Superior temporal gyrus (tissue), 1 donor: Measurements from ENCODE around the gene FUT8.
"Not testable (repeated sequence)": the region's sequence is repeated elsewhere in the genome, so short reads cannot be mapped to it uniquely, and the experiment has no call there.

Experiments used
- DNase-seq: peaks from one replicate; pipeline ENCODE4 v3.0.0-alpha.2; 2016; ENCODE audit errors: extremely low spot score

The FUT8 gene

DNA sequence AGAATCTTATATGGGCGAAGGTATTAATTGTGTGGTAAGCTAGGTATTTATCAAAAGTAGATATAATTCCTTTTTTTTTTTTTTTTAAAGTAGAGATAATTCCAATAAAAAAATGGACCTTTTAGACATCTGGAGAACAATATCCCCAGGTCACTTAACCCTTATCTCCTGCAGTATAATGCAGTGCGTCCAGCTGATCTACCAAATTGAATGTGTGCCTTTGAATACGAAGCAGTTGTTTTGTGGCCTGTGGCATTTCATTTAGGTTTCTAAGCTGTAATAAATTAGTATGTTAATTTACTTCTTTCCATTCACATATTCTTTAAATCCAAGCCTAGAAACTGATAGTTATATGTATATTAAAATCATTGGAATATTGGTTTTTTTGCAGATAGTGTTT lies 3.1 kb downstream of the FUT8 start:
- no peak for DNase-seq

DNA sequence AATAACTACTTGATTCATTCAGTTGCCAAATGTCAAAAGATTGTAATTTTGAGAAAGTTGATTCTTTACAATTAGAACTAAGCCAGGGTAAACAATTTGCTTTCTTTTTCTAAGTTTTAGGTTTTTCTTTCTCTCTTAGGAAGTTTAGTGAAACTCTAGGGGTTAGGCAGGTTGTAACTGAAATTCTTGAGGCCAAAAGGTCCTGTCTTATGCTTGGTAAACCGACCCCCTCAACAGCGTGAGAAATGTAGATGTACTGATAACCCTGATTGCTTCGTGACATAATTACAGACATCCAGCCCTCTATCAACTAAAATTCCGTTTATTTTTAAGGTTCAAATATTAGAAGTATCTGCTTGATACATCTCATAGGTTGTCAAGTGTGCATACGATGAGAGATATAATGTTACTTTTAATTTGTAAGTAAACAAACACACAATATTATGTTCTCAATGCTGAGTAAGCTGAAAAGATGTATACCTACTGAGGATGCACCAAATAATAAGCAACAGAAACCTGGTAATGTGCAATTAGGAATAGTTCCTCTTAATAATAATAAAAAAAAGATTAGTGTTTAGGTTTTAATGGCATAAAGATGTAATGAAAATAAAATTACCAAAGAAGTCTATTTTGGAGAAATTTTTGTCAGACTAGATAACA lies 7.2 kb downstream of the FUT8 start:
- no peak for DNase-seq

DNA sequence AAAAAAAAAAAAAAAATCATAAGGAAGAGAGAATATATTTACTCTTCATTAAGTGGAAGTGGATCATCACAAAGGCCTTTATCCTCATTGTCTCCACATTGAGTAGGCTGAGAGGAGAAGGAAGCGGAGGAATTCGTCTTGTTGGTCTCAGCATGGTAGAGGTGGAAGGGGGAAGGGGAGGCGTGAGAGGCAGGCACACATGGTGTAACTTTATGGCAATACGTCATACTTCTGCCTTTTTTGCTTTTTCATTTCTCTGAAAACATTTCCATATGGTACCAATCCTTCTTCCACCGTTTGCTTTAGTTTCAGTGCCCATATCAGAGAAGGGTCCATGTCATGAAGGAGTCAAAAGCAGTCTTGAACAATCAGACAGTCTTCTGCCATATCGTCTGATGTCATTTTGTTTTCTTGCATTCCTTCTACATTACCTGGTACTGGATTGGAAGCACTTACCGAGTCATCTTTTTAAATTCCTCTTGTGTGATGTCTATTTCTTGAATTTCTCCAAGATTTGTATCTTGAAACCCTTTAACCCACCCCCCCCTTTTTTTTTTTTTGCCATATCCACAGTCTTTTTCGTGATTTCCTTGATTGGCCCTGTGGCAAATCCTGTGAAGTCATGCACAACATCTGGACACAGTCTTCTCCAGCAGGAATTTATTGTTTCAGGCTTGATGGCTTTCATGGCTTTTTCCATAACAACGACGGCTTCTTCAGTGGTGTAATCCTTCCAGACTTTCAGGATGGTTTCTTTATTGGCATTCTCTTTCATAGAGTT lies 8.9 kb downstream of the FUT8 start:
- DNase-seq, result no peak

DNA sequence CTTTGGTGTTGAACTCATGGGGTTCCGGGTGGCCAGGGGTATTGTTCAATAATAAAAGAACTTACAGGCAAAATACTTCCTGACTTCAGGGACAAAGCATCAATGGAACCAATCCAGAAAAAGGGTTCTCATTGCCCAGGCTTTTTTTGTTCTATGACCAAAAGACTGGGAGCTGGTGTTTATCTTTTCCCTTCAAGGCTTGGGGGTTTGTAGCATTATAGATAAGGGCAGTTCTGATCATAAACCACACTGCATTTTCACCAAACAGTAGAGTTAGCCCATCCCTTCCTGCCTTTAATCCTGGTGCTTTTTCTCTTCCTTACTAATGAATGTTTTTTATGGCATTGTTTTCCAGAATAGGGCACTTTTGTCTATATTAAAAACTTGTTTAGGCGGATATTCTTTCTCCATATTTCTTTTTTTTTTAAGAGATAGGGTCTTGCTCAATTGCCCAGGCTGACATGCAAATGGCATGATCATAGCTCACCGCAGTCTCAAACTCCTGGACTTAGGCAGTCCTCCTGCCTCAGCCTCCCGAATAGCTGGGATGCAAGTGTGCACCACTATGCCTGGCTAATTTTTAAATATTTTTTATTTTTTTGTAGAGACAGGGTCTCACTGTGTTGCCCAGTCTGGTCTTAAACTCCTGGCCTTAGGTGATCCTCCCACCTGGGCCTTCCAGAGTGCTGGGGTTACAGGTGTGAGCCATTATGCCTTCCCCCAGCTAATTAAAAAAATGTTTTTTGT lies 9.7 kb downstream of the FUT8 start:
- no peak for DNase-seq

DNA sequence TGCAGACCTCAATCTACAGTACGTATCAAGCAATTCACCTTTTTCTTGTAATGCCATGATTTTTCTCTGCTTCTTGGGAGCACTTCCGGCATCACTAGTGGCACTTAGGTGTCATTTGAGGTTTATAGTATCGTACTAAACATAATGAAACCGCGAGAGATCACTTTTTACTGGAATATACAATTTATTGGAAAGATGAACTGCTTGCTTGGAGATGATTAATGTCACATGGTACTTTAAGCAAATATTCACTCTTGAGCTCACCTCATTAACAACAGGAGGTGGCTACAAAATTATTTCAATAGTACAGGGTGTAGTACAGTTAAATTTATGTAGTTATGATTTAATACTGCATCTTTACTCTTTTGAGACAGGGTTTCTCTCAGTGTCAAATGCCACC lies 11.5 kb downstream of the FUT8 start:
- no peak for DNase-seq

DNA sequence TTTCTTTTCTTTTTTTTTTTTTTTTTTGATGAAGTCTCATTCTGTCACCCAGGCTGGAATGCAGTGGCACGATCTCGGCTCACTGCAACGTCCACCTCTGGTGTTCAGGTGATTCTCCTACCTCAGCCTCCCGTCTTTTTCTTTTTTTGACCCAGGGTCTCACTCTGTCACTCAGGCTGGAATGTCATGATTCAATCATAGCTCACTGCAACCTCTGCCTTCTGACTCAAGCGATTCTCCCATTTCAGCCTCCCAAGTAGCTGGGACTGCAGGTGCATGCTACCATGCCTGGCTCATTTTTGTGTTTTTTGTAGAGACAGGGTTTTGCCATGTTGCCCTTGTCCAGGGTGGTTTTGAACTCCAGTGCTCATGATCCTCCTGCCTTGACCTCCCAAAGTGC lies 12.0 kb downstream of the FUT8 start:
- no peak for DNase-seq

DNA sequence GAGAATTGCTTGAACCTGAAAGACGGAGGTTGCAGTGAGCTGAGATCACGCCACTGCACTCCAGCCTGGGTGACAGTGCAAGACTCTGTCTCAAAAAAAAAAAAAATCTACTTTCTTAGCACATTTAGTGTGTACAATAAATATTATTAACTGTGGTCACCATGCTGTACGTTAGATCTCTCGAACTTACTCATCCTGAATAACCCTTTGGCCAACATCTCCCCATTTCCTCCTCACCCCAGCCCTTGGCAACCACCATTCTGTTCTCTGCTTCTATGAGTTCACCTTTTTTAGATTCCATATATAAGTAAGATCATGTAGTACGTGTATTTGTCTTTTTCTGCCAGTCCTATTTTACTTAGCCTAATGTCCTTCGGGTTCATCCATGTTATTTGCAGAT lies 13.4 kb downstream of the FUT8 start:
- DNase-seq, result no peak

DNA sequence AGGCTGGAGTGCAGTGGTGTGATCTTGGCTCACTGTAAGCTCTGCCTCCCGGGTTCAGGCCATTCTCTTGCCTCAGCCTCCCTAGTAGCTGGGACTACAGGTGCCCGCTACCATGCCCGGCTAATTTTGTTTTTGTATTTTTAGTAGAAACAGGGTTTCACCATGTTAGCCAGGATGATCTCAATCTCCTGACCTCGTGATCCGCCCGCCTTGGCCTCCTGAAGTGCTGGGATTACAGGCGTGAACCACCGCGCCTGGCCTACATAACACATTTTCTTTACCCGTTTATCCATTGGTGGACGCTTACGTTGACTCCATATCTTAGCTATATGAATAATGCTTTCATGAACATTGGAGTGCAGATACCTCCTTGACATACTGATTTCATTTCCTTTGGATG lies 14.4 kb downstream of the FUT8 start:
- DNase-seq, result not testable (repeated sequence)

DNA sequence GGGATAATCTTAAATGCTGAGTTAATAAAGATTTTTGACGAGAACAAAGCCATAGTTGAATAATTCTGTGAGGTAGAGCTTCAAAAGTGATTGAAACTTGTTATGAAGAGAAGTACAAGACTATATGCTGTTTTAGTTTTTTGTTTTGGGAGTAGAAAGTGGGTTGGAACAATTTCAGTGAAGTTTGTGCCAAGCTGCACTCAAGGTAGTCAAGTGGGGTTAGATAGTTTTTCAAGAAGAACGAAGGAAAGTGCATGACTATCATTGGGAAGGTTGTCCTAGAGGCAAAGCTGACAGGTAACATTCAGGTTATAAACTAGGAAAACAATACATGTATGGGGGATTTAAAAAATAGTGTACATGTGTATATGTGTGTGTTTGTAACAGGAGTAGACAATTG lies 16.2 kb downstream of the FUT8 start:
- DNase-seq, result peak; percentile 6

DNA sequence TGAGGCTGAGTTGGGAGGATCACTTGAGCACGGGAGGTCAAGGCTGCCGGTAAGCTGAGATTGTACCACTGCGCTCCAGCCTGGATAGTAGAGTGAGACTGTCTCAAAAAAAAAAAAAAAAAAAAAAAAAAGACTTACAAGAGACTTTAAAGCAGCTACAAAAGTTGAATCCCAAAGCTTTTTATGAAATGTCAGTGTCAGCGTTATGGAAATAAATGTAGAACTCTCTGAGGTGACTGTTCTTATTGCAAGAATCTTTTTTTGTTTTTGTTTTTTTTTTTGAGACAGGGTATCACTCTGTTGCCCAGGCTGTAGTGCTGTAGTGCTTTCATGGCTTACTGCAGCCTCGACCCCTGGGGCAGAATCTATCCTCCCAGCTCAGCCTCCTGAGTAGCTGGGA lies 17.2 kb downstream of the FUT8 start:
- DNase-seq, result no peak

DNA sequence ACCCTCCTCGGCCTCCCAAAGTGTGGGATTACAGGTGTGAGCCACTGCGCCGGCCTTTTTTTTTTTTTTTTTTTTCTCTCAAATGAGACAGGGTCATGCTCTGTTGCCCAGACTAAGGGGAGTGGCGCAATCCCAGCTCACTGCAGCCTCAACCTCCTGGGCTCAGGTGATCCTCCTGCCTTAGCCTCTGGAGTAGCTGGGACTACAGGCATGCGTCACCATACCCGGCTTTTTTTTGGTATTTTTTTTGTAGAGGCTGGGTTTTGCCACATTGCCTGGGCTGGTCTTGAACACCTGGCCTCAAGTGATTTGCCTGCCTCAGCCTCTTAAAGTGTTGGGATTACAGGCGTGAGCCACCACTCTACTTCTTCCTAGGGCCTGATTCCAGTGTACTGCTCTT lies 18.7 kb downstream of the FUT8 start:
- no peak for DNase-seq

DNA sequence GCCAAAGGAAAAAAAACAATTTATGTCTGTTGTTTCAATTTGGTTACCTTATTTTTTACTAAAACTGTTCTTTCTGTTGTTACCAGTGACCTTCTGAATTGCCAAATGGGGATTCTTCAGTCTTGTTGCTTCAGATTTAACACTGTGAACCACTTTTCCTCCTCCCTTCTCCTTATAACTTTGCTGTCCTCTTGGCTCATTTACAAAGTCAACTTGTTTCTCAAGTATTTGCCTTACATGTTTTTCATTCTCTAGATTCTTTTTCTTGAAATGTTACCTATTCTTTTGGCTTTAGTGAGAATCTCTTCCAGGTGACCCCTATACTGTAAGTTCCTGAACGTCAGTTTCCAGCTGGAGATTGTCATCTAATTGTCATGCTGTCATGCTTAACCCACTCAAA lies 19.4 kb downstream of the FUT8 start:
- no peak for DNase-seq

DNA sequence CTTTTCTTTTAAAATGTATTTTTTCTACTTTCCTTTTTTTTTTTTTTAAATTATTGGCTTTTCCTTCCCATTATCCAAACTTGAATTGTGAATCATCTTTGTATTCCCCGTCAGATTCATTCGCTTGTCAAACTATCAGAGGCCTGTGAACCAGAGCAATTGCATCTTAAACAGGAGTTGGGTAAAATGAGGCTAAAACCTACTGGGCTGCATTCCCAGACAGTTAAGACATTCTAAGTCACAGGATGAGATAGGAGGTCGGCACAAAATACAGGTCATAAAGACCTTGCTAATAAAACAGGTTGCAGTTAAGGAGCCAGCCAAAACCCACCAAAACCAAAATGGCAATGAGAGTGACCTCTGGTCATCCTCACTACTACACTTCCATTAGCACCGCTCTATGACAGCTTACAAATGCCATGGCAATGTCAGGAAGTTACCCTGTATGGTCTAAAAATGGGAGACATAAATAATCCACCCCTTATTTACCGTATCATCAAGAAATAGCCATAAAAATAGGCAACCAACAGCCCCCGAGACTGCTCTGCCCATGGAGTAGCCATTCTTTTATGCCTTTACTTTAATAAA lies 19.9 kb downstream of the FUT8 start:
- no peak for DNase-seq

DNA sequence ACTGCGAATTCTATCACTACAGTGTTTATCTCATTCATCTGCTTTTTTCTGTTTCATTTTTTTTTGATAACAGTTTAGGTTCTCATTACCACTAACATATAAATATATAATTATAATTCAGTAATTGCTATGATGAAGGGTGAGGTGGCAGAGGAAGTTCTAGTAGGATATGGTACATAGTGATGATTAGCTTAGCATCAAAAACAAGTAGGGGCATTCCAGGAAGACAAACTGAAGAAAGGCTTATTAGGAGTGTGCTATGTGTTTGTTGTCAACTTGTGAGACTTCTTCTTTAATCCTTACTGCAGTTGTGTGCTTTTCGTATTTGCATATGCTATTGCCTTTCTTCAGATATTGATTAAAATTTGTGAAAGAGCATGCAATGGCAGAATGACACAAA lies 20.6 kb downstream of the FUT8 start:
- no peak for DNase-seq

DNA sequence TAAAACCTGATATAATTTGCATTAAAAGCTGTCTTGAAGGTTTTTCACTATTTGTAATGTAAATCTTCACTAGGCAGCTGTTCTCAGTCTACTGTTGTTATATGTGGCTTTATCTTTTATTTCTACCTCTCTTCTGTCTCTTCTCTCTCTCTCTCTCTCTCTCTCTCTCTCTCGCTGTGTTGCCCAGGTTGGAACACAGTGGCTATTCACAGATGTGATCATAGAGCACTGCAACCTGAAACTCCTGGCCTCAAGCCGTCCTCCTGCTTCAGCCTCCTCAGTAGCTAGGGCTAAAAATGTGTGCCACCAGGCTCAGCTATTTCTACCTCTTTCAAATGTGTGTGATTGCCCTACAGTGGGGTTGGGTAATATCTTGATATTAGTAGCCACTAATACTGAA lies 21.1 kb downstream of the FUT8 start:
- no peak for DNase-seq

DNA sequence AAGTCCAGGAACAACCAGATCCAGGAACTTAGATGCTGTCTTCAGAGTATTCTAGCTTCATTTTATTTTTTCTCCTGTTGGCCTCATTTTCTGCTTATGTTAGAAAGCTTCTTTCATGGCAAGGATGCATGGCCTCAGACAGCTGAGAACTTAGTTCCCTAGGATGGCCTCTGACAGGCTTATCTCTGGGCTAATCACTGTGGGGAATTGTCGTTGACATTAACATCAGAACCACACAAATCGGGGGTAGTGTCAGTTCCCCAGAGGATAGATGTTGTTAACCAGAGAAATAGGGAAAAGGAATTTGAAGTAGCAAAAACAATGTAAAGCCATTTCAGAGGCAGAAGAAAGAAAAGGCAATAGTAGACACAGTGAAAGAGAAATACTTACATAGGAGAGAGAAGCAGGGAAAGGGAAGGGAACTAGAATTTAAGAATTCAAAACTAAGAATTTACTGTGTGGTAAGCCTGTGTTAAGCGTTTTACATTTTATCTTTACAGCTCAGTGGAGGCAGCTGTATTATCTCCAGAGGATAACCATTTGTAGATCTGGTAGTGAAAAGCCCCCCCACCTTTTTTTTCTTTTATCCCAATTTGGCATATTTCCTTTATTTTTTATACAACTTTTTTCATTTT lies 21.8 kb downstream of the FUT8 start:
- no peak for DNase-seq

DNA sequence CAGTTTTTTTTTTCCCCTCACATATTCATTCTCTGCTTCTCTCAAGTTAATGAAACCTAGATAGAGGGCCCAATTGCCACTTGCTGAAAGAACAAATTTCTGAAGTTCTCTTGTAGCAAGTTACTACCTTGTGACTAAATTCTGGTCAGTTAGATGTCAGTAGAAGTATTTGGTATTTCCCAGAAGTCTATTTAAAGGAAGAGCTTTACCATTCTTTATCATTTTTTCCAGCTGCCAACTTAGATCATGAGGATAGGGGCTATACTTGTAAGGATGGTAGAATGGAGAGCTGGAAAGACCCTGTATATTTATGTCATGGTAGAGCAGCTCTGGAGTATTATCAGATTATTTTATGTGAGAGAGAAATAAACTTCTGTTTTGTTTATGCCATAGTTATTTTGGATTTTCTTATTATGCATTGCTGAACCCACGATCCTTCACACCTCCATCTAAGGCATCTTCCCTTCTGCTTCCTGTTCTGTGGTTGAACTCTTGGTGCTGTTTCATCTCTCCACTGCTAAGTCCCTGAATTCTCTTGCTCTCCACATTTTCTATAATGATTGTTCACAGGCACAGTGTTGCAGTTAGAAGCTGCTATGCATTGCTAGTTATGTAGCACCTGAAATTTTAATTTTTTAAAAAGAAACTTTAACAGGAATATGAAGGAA lies 25.9 kb downstream of the FUT8 start:
- no peak for DNase-seq

DNA sequence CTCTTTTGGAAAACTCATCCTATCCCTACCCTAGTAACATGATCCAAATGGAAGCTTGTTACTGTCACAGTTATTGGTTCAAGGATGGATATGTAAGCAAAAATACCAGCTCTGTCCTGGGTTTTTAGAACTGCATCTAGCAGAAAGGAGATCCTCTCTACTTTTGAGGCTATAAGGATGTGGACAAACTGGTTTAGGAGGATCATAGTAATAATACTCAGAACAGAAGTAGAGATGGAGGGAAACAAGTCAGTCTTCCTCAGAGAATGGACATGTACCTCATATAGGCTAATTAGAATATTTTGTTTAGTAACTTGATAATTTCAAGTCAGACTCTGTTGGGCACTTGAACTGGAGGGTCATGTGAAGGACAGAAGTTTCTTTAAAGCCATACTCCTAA lies 26.6 kb downstream of the FUT8 start:
- DNase-seq, result no peak

DNA sequence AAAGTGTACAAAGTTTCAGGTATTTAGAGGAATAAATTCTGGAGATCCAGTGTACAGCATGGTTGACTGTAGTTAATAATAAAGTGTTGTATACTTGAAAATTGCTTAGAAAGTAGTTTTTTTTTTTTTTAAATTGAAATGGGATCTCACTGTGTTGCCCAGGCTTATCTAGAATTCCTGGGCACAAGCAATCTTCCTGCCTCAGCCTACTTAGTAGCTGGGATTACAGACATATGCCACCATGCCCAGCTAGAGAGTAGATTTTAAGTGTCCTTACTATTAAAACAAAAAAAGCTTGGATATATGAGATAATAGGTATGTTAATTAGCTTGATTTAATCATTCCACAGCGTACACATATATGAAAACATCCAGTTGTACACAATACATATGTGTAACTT lies 27.7 kb downstream of the FUT8 start:
- DNase-seq, result no peak

DNA sequence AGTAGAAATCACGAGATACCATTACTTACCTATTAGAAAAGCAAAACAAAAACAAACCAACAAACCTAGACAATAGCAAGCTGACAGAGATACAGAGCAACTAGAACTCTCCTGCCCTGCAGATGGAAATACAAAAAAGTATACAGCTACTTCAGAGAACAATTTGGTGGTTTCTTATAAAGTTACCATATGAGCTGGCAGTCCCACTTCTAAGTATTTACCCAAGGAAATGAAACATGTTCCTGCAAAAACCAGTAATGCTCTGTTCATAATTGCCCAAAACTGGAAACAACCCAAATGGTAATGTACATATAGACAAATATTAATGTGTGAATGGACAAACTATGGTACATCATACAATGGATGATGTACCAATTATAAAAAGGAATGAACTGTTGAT lies 31.7 kb downstream of the FUT8 start:
- no peak for DNase-seq

DNA sequence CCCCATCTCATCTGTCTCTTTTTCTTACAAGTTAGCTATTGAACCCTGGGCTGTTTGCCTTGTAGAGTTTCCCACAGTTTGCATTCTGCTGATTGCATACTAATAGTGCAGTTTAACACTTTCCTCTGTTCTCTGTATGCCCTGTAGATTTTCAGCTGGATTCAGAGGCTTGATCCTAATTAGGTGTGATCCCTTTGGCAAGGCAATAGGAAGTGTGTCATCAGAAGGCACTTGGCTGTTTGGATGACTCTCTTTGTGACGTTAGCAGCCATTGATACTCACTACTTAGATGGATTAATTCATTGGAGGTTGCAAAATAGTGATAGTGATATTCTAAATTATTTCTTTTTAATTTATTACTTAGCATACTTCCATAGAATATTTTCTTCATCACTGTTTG lies 33.6 kb downstream of the FUT8 start:
- no peak for DNase-seq

DNA sequence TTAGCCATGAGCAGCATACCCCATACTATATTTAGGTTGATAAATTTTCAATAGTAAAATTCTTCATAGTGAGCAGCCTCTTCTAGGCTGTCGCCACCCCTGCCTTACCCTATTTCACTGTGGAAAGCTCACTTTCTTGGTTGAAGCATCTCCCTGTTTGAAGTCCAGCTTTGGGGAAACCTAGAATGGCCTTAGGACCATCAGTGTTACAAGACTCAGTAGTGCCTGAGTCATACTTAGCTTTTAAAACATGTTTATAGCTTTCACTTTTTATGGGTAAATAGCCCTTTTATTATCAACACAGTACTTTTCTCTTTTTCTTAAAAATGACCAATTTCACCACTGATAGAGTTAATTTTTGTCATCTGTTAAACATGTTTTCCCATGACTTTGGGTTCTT lies 37.1 kb downstream of the FUT8 start:
- no peak for DNase-seq
